HepG2 (cell line): ENCODE data around the gene NOTUM. TPM values are rescaled to one million over a fixed set of nuclear protein-coding genes. Genes with fewer than 3 reads are reported as not detected.

ENCODE experiments used
- CREM ChIP-seq, 2 experiments: sonication (generic) in 1 of 2; formaldehyde crosslinking in 1 of 2; IDR thresholded peaks; 2 replicates each; pipeline versions ENCODE4 v1.4.0 to v1.6.1; 2016 to 2020; ENCODE audit warnings: antibody characterized with exemption in 1 of 2, mild to moderate bottlenecking in 1 of 2, missing genetic modification reagents in 1 of 2
- DPF2 ChIP-seq: sonication (generic); formaldehyde crosslinking; IDR thresholded peaks from 2 replicates; pipeline ENCODE4 v1.4.0; 2020; ENCODE audit warnings: mild to moderate bottlenecking, low read depth, missing genetic modification reagents, borderline replicate concordance
- HOXD1 ChIP-seq: sonication (generic); formaldehyde crosslinking; IDR thresholded peaks from 2 replicates; pipeline ENCODE4 v1.5.0; 2020; ENCODE audit warnings: missing genetic modification reagents
- KLF9 ChIP-seq: IDR thresholded peaks from 2 replicates; pipeline ENCODE4 v1.6.1; 2016; ENCODE audit warnings: low read depth
- MAZ ChIP-seq, 2 experiments: sonication (generic) in 1 of 2; formaldehyde crosslinking in 1 of 2; IDR thresholded peaks; 2 replicates each; pipeline versions ENCODE4 v1.5.0 to v1.6.1; 2012 to 2020; ENCODE audit warnings: low read depth in 2 of 2, mild to moderate bottlenecking in 2 of 2, borderline replicate concordance in 1 of 2, improper control_type of control experiment in 1 of 2, low read length in 1 of 2, missing genetic modification reagents in 1 of 2, moderate library complexity in 1 of 2
- ONECUT2 ChIP-seq: sonication (generic); formaldehyde crosslinking; IDR thresholded peaks from 2 replicates; pipeline ENCODE4 v1.4.0; 2020; ENCODE audit warnings: missing genetic modification reagents
- PCBP2 ChIP-seq: fragments of 200-400 bp; formaldehyde crosslinking; optimal IDR thresholded peaks from 2 replicates; pipeline ENCODE3; 2018; ENCODE audit warnings: low read length, low read depth; ENCODE audit not compliant: poor library complexity, severe bottlenecking
- RBM39 ChIP-seq: fragments of 200-400 bp; formaldehyde crosslinking; IDR thresholded peaks from one replicate; pipeline ENCODE4 v1.6.1; 2018; ENCODE audit warnings: antibody characterized with exemption, mild to moderate bottlenecking, low read depth, low read length; ENCODE audit not compliant: poor library complexity, severe bottlenecking
- SRSF1 ChIP-seq: fragments of 200-400 bp; formaldehyde crosslinking; optimal IDR thresholded peaks from 2 replicates; pipeline ENCODE3; 2017; ENCODE audit warnings: mild to moderate bottlenecking, low read depth, low read length, moderate library complexity
- TOE1 ChIP-seq: sonication (generic); formaldehyde crosslinking; IDR thresholded peaks from 2 replicates; pipeline ENCODE4 v1.4.0; 2020; ENCODE audit warnings: mild to moderate bottlenecking, missing genetic modification reagents
- ZFP37 ChIP-seq: sonication (generic); formaldehyde crosslinking; IDR thresholded peaks from 2 replicates; pipeline ENCODE4 v1.4.0; 2020; ENCODE audit warnings: missing genetic modification reagents, borderline replicate concordance
- ZFP41 ChIP-seq: sonication (generic); formaldehyde crosslinking; IDR thresholded peaks from 2 replicates; pipeline ENCODE4 v1.4.0; 2020; ENCODE audit warnings: mild to moderate bottlenecking, missing genetic modification reagents, borderline replicate concordance
- ZNF160 ChIP-seq: sonication (generic); formaldehyde crosslinking; IDR thresholded peaks from 2 replicates; pipeline ENCODE4 v1.8.0; 2022; ENCODE audit warnings: mild to moderate bottlenecking, inconsistent platforms, missing genetic modification reagents
- ZNF367 ChIP-seq: sonication (generic); formaldehyde crosslinking; IDR thresholded peaks from 2 replicates; pipeline ENCODE4 v1.4.0; 2020; ENCODE audit warnings: missing genetic modification reagents, borderline replicate concordance
- polyA plus RNA-seq, 8 experiments: library from polyadenylated mRNA; depleted of rRNA in 3 of 8; stranded (reverse) in 7 of 8; unstranded in 1 of 8; fragments of >200 nt; fragmentation: Illumina TruSeq in 4 of 8; extraction: Trizol in 4 of 8; gene quantifications; 2 replicates each; pipeline versions ENCODE4 v1.2.1 to v1.2.3, GENCODE V29; 2011 to 2016; ENCODE audit warnings: low read depth in 4 of 8, missing spikeins in 1 of 8, mixed read lengths in 1 of 8; ENCODE audit not compliant: insufficient read depth in 1 of 8
- total RNA-seq, 5 experiments: library from RNA; depleted of rRNA; stranded (reverse); fragments of >200 nt; fragmentation: Illumina TruSeq; extraction: Trizol; gene quantifications; 2 replicates each; pipeline ENCODE4 v1.2.3, GENCODE V29; 2016; ENCODE audit warnings: low read depth in 1 of 5
- TF ChIP-seq, protein P1 (sequence below): sonication (generic); formaldehyde crosslinking; IDR thresholded peaks from 2 replicates; pipeline ENCODE4 v1.5.0; 2020; ENCODE audit warnings: mild to moderate bottlenecking, missing genetic modification reagents, borderline replicate concordance
- TF ChIP-seq, protein P2 (sequence below): sonication (generic); formaldehyde crosslinking; IDR thresholded peaks from 2 replicates; pipeline ENCODE4 v1.4.0; 2020; ENCODE audit warnings: missing genetic modification reagents

The NOTUM gene
- total and polyA plus RNA-seq, 2 of the 13 experiments (the other 11 are each of a cell fraction or from before 2014, with no cell fraction given) = 150 to 160 TPM

DNA sequence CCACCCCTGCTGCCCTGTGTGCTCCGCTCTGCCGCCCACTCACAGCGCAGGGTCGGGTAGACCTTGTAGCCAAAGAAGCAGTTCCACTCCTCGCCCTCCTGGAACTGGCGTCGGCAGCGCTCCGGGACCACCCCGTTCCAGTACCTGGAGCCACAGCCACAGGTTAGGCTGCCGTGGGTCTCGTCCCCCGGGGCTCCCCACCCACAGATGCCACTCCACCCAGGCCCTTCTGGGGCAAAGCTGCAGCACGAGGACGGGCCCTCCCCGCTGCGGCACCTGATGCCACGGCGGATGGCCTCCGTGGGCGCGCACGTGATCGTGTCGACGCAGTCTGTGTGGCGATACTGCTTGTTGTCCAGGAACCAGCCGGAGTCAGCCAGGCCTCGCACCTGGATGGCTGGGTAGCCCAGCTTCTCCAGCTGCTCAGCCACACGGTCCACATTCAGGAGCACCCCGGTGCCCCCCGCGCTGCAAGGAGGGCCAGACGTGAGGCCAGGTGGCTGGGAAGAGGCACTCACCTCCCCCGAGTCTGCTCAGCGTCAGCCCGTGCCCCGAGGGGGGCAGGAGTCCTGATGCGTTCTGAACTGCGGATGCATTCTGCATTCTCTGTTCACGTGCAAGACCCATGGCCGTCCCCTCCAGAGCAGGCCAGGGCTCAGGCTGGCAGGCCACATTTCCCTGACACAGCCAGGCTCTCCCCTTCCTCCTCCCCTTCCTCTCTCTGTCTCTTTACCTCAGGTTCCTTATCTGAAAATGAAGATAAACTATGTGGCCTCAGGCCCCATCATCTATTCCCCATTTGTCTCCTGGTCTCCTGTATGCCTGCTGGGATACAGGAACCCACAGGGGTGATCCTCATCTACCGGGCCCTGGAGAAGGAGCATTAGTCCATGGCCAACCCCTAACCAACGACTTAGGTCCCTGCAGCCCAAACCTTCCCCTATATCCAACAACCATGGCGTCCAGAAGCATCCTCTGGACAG lies 4.1 kb downstream of the NOTUM start (continued):
- TF ChIP-seq ZNF367 (CRISPR knock-in tag) (no peak), TOE1 (CRISPR knock-in tag) (no peak), DPF2 (CRISPR knock-in tag) (no peak), CREM (IDR thresholded peaks at IDR 0.05) (no peak), CREM (CRISPR knock-in tag; IDR thresholded peaks at IDR 0.05) (no peak), MAZ (IDR thresholded peaks at IDR 0.05; ENCODE audit: borderline replicate concordance, low read depth, low read length) (no peak), MAZ (CRISPR knock-in tag; IDR thresholded peaks at IDR 0.05; ENCODE audit: low read depth) (no peak), ZNF160 (CRISPR knock-in tag) (no peak), PCBP2 (peak; percentile 25), ONECUT2 (CRISPR knock-in tag) (no peak), ZFP41 (no peak), RBM39 (peak; percentile 25), KLF9 (no peak), ZFP37 (CRISPR knock-in tag) (no peak), HOXD1 (CRISPR knock-in tag) (no peak), SRSF1 (peak; percentile 55)
- TF ChIP-seq, protein P1, sequence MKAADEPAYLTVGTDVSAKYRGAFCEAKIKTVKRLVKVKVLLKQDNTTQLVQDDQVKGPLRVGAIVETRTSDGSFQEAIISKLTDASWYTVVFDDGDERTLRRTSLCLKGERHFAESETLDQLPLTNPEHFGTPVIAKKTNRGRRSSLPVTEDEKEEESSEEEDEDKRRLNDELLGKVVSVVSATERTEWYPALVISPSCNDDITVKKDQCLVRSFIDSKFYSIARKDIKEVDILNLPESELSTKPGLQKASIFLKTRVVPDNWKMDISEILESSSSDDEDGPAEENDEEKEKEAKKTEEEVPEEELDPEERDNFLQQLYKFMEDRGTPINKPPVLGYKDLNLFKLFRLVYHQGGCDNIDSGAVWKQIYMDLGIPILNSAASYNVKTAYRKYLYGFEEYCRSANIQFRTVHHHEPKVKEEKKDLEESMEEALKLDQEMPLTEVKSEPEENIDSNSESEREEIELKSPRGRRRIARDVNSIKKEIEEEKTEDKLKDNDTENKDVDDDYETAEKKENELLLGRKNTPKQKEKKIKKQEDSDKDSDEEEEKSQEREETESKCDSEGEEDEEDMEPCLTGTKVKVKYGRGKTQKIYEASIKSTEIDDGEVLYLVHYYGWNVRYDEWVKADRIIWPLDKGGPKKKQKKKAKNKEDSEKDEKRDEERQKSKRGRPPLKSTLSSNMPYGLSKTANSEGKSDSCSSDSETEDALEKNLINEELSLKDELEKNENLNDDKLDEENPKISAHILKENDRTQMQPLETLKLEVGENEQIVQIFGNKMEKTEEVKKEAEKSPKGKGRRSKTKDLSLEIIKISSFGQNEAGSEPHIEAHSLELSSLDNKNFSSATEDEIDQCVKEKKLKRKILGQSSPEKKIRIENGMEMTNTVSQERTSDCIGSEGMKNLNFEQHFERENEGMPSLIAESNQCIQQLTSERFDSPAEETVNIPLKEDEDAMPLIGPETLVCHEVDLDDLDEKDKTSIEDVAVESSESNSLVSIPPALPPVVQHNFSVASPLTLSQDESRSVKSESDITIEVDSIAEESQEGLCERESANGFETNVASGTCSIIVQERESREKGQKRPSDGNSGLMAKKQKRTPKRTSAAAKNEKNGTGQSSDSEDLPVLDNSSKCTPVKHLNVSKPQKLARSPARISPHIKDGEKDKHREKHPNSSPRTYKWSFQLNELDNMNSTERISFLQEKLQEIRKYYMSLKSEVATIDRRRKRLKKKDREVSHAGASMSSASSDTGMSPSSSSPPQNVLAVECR (CRISPR knock-in tag) = 0 out of 2 replicates have a peak, but pooled peaks have one; percentile 26
- TF ChIP-seq, protein P2, sequence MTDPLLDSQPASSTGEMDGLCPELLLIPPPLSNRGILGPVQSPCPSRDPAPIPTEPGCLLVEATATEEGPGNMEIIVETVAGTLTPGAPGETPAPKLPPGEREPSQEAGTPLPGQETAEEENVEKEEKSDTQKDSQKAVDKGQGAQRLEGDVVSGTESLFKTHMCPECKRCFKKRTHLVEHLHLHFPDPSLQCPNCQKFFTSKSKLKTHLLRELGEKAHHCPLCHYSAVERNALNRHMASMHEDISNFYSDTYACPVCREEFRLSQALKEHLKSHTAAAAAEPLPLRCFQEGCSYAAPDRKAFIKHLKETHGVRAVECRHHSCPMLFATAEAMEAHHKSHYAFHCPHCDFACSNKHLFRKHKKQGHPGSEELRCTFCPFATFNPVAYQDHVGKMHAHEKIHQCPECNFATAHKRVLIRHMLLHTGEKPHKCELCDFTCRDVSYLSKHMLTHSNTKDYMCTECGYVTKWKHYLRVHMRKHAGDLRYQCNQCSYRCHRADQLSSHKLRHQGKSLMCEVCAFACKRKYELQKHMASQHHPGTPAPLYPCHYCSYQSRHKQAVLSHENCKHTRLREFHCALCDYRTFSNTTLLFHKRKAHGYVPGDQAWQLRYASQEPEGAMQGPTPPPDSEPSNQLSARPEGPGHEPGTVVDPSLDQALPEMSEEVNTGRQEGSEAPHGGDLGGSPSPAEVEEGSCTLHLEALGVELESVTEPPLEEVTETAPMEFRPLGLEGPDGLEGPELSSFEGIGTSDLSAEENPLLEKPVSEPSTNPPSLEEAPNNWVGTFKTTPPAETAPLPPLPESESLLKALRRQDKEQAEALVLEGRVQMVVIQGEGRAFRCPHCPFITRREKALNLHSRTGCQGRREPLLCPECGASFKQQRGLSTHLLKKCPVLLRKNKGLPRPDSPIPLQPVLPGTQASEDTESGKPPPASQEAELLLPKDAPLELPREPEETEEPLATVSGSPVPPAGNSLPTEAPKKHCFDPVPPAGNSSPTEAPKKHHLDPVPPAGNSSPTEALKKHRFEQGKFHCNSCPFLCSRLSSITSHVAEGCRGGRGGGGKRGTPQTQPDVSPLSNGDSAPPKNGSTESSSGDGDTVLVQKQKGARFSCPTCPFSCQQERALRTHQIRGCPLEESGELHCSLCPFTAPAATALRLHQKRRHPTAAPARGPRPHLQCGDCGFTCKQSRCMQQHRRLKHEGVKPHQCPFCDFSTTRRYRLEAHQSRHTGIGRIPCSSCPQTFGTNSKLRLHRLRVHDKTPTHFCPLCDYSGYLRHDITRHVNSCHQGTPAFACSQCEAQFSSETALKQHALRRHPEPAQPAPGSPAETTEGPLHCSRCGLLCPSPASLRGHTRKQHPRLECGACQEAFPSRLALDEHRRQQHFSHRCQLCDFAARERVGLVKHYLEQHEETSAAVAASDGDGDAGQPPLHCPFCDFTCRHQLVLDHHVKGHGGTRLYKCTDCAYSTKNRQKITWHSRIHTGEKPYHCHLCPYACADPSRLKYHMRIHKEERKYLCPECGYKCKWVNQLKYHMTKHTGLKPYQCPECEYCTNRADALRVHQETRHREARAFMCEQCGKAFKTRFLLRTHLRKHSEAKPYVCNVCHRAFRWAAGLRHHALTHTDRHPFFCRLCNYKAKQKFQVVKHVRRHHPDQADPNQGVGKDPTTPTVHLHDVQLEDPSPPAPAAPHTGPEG = no peak
